ENCODE measurements around the gene ERBB4.
"Not testable (repeated sequence)": the region's sequence is repeated elsewhere in the genome, so short reads cannot be mapped to it uniquely, and the experiment has no call there.

ERBB4 gene

GRCh38 chr2:211745295-211746097, 793.1 kb downstream of the ERBB4 start:
- Mint-ChIP-seq H3K9me3 (no peaks in the 10 kb centered on the region), H3K4me3 (no peak overlapping the region), H3K27me3 (no peaks in the 10 kb centered on the region), H3K36me3 (no peaks in the 10 kb centered on the region), H3K27ac (no peak overlapping the region), H3K4me1 (no peaks in the 10 kb centered on the region)

- no peak overlapping the region for H3K27ac Mint-ChIP-seq
Measured at GRCh38 chr2:211744379-211744778, 794.2 kb downstream of the ERBB4 start.

GRCh38 chr2:211741966-211742365, 796.6 kb downstream of the ERBB4 start:
- Mint-ChIP-seq H3K27ac (no peak overlapping the region), H3K27me3 (no peaks in the 10 kb centered on the region), H3K4me3 (no peak overlapping the region), H3K4me1 (no peaks in the 10 kb centered on the region), H3K9me3 (no peaks in the 10 kb centered on the region), H3K36me3 (no peaks in the 10 kb centered on the region)

More at GRCh38 chr2:211744379-211744778, 794.2 kb downstream of the ERBB4 start:
- Mint-ChIP-seq H3K36me3 (no peaks in the 10 kb centered on the region), H3K27me3 (no peaks in the 10 kb centered on the region), H3K9me3 (no peaks in the 10 kb centered on the region), H3K4me3 (no peak overlapping the region), H3K4me1 (no peaks in the 10 kb centered on the region)

- no peak overlapping the region for H3K27ac Mint-ChIP-seq
- no peaks in the 10 kb centered on the region for H3K36me3 Mint-ChIP-seq
- H3K9me3 Mint-ChIP-seq, result no peaks in the 10 kb centered on the region
- H3K4me3 Mint-ChIP-seq, result no peak overlapping the region
- no peaks in the 10 kb centered on the region for H3K4me1 Mint-ChIP-seq
- H3K27me3 Mint-ChIP-seq, result no peaks in the 10 kb centered on the region
Measured at GRCh38 chr2:211737282-211737681, 801.3 kb downstream of the ERBB4 start.

GRCh38 chr2:211730215-211730614, 808.4 kb downstream of the ERBB4 start:
- Mint-ChIP-seq H3K9me3 (no peaks in the 10 kb centered on the region), H3K27me3 (no peaks in the 10 kb centered on the region), H3K27ac (no peak overlapping the region), H3K4me3 (no peak overlapping the region), H3K36me3 (no peaks in the 10 kb centered on the region), H3K4me1 (no peaks in the 10 kb centered on the region)

GRCh38 chr2:211729433-211729832, 809.2 kb downstream of the ERBB4 start:
- no peaks in the 10 kb centered on the region for H3K9me3 Mint-ChIP-seq
- no peaks in the 10 kb centered on the region for H3K4me1 Mint-ChIP-seq
- H3K4me3 Mint-ChIP-seq, result no peak overlapping the region
- H3K27me3 Mint-ChIP-seq, result no peaks in the 10 kb centered on the region
- no peaks in the 10 kb centered on the region for H3K36me3 Mint-ChIP-seq
- no peak overlapping the region for H3K27ac Mint-ChIP-seq

- H3K4me1 Mint-ChIP-seq, result no peaks in the 10 kb centered on the region
- H3K4me3 Mint-ChIP-seq, result no peak overlapping the region
- no peaks in the 10 kb centered on the region for H3K9me3 Mint-ChIP-seq
- no peaks in the 10 kb centered on the region for H3K27me3 Mint-ChIP-seq
- H3K27ac Mint-ChIP-seq, result no peak overlapping the region
- H3K36me3 Mint-ChIP-seq, result no peaks in the 10 kb centered on the region
Measured at GRCh38 chr2:211724933-211725332, 813.7 kb downstream of the ERBB4 start.

GRCh38 chr2:211723398-211723797, 815.2 kb downstream of the ERBB4 start:
- Mint-ChIP-seq H3K4me3 (no peak overlapping the region), H3K27ac (no peak overlapping the region), H3K36me3 (no peaks in the 10 kb centered on the region), H3K9me3 (no peaks in the 10 kb centered on the region), H3K4me1 (no peaks in the 10 kb centered on the region), H3K27me3 (no peaks in the 10 kb centered on the region)

GRCh38 chr2:211722928-211723327, 815.7 kb downstream of the ERBB4 start:
- H3K36me3 Mint-ChIP-seq, result no peaks in the 10 kb centered on the region
- no peak overlapping the region for H3K4me3 Mint-ChIP-seq
- H3K27ac Mint-ChIP-seq, result no peak overlapping the region
- no peaks in the 10 kb centered on the region for H3K27me3 Mint-ChIP-seq
- no peaks in the 10 kb centered on the region for H3K9me3 Mint-ChIP-seq
- H3K4me1 Mint-ChIP-seq, result no peaks in the 10 kb centered on the region

- not testable (repeated sequence) for H3K36me3 Mint-ChIP-seq, H3K4me1 Mint-ChIP-seq, H3K27me3 Mint-ChIP-seq, H3K4me3 Mint-ChIP-seq, H3K27ac Mint-ChIP-seq, H3K9me3 Mint-ChIP-seq
Measured at GRCh38 chr2:211721874-211722273, 816.7 kb downstream of the ERBB4 start.

- peaks cover 5% of the 10 kb centered on the region for H3K9me3 Mint-ChIP-seq
- no peak overlapping the region for H3K27ac Mint-ChIP-seq
- H3K4me3 Mint-ChIP-seq, result no peak overlapping the region
- H3K36me3 Mint-ChIP-seq, result no peaks in the 10 kb centered on the region
- no peaks in the 10 kb centered on the region for H3K27me3 Mint-ChIP-seq
- H3K4me1 Mint-ChIP-seq, result no peaks in the 10 kb centered on the region
Measured at GRCh38 chr2:211709389-211709788, 829.2 kb downstream of the ERBB4 start.

GRCh38 chr2:211692689-211693088, 845.9 kb downstream of the ERBB4 start:
- Mint-ChIP-seq H3K27me3 (no peaks in the 10 kb centered on the region), H3K36me3 (no peaks in the 10 kb centered on the region), H3K27ac (no peak overlapping the region), H3K9me3 (no peaks in the 10 kb centered on the region), H3K4me3 (no peak overlapping the region), H3K4me1 (no peaks in the 10 kb centered on the region)

- H3K27ac Mint-ChIP-seq, result no peak overlapping the region
- H3K36me3 Mint-ChIP-seq, result no peaks in the 10 kb centered on the region
- H3K4me3 Mint-ChIP-seq, result no peak overlapping the region
- H3K27me3 Mint-ChIP-seq, result no peaks in the 10 kb centered on the region
- no peaks in the 10 kb centered on the region for H3K9me3 Mint-ChIP-seq
- H3K4me1 Mint-ChIP-seq, result no peaks in the 10 kb centered on the region
Measured at GRCh38 chr2:211690736-211691135, 847.9 kb downstream of the ERBB4 start.

- no peak overlapping the region for H3K27ac Mint-ChIP-seq
- H3K4me1 Mint-ChIP-seq, result no peaks in the 10 kb centered on the region
- no peak overlapping the region for H3K4me3 Mint-ChIP-seq
- no peaks in the 10 kb centered on the region for H3K27me3 Mint-ChIP-seq
- peaks cover 12% of the 10 kb centered on the region for H3K9me3 Mint-ChIP-seq
- no peaks in the 10 kb centered on the region for H3K36me3 Mint-ChIP-seq
Measured at GRCh38 chr2:211688196-211688595, 850.4 kb downstream of the ERBB4 start.

GRCh38 chr2:211674715-211675114, 863.9 kb downstream of the ERBB4 start:
- H3K36me3 Mint-ChIP-seq, result no peaks in the 10 kb centered on the region
- no peak overlapping the region for H3K4me3 Mint-ChIP-seq
- H3K4me1 Mint-ChIP-seq, result no peaks in the 10 kb centered on the region

GRCh38 chr2:211673133-211673905, 865.3 kb downstream of the ERBB4 start:
- no peak overlapping the region for H3K27ac Mint-ChIP-seq
- H3K27me3 Mint-ChIP-seq, result no peaks in the 10 kb centered on the region
- H3K9me3 Mint-ChIP-seq, result no peaks in the 10 kb centered on the region
- no peak overlapping the region for H3K4me3 Mint-ChIP-seq
- H3K36me3 Mint-ChIP-seq, result no peaks in the 10 kb centered on the region
- H3K4me1 Mint-ChIP-seq, result no peaks in the 10 kb centered on the region

More at GRCh38 chr2:211674715-211675114, 863.9 kb downstream of the ERBB4 start:
- Mint-ChIP-seq H3K27ac (no peak overlapping the region), H3K9me3 (peaks cover 6% of the 10 kb centered on the region), H3K27me3 (no peaks in the 10 kb centered on the region)
